T-cell (primary cell): Measurements from ENCODE around the gene IL1A. TPM values are rescaled to one million over a fixed set of nuclear protein-coding genes. Genes with fewer than 3 reads are reported as not detected.
A peak's percentile ranks its signal among the peaks of the same experiment; 100 is the strongest.

Experiments used
- ATAC-seq, 4 experiments: fragments of 200-7000 bp in 3 of 4; fragments of 150-1000 bp in 1 of 4; cut with Tn5 transposase; replicated peaks in 1 of 4; 1 replicate in 3 of 4; 2 replicates in 1 of 4; pipeline ENCODE4 v1.10.0; 2021; ENCODE audit warnings: moderate library complexity in 3 of 4, mild to moderate bottlenecking in 2 of 4, moderate number of reproducible peaks in 1 of 4
- CTCF ChIA-PET, 2 donors: fragments of 300-600 bp; sonication (Branson Sonifier 250); formaldehyde crosslinking; loops; one replicate each; lab custom pipeline; 2022; ENCODE audit warnings: antibody characterized with exemption in 2 of 2; lab: Charles Lee
- POLR2A ChIA-PET, 2 donors: fragments of 300-600 bp; sonication (Branson Sonifier 250); formaldehyde crosslinking; loops; one replicate each; lab custom pipeline; 2022; ENCODE audit warnings: antibody characterized with exemption in 2 of 2; lab: Charles Lee
- DNase-seq, 35 experiments: peaks; one replicate each; pipeline versions ENCODE4 v3.0.0 to v3.0.0-alpha.2; 2013 to 2023
- H3K27ac ChIP-seq: one replicate; pipeline ENCODE4 v1.5.1; 2013; ENCODE audit warnings: low read length
- H3K27me3 ChIP-seq, 2 experiments: replicated peaks in 1 of 2; 1 replicate in 1 of 2; 2 replicates in 1 of 2; pipeline versions ENCODE4 v1.6.1 to v1.7.0; 2013; ENCODE audit warnings: low read length in 1 of 2, mixed read lengths in 1 of 2; ENCODE audit not compliant: control insufficient read depth in 2 of 2, insufficient read depth in 2 of 2; ENCODE audit errors: extremely low read depth in 1 of 2
- H3K36me3 ChIP-seq, 2 donors: 1 replicate in 1 of 2; 2 replicates in 1 of 2; pipeline versions ENCODE4 v1.6.1 to v1.7.0; 2013; ENCODE audit warnings: low read length in 1 of 2; ENCODE audit not compliant: control insufficient read depth in 2 of 2, insufficient read depth in 1 of 2; ENCODE audit errors: extremely low read depth in 1 of 2
- H3K4me1 ChIP-seq, 2 experiments: 1 replicate in 1 of 2; 2 replicates in 1 of 2; pipeline versions ENCODE4 v1.6.1 to v1.7.0; 2013; ENCODE audit warnings: low read length in 2 of 2, mixed read lengths in 1 of 2; ENCODE audit not compliant: insufficient read depth in 2 of 2, control insufficient read depth in 1 of 2; ENCODE audit errors: extremely low read depth in 1 of 2
- H3K4me3 ChIP-seq, 2 donors: 1 replicate in 1 of 2; 2 replicates in 1 of 2; pipeline versions ENCODE4 v1.5.1 to v1.7.0; 2013; ENCODE audit warnings: mild to moderate bottlenecking in 2 of 2, low read length in 1 of 2, moderate library complexity in 1 of 2; ENCODE audit not compliant: control insufficient read depth in 1 of 2; ENCODE audit errors: extremely low read depth in 1 of 2
- H3K9me3 ChIP-seq: 2 replicates; pipeline ENCODE4 v1.7.0; 2013
- H3K27ac Mint-ChIP-seq, 2 donors: one replicate each; pipeline ENCODE4 v1.8.0; 2020 to 2021; ENCODE audit warnings: mild to moderate bottlenecking in 2 of 2, mixed read lengths in 2 of 2
- H3K27me3 Mint-ChIP-seq, 2 donors: one replicate each; pipeline ENCODE4 v1.8.0; 2021 to 2022; ENCODE audit warnings: mixed read lengths in 2 of 2
- H3K36me3 Mint-ChIP-seq: one replicate; pipeline ENCODE4 v1.8.0; 2021; ENCODE audit warnings: mixed read lengths
- H3K4me1 Mint-ChIP-seq, 3 donors: one replicate each; pipeline ENCODE4 v1.8.0; 2020 to 2022; ENCODE audit warnings: mixed read lengths in 3 of 3, mild to moderate bottlenecking in 1 of 3
- H3K4me3 Mint-ChIP-seq, 3 donors: one replicate each; pipeline ENCODE4 v1.8.0; 2020 to 2022; ENCODE audit warnings: mild to moderate bottlenecking in 3 of 3, mixed read lengths in 3 of 3, moderate library complexity in 3 of 3
- H3K9me3 Mint-ChIP-seq, 3 donors: one replicate each; pipeline ENCODE4 v1.8.0; 2020 to 2022; ENCODE audit warnings: mixed read lengths in 3 of 3
- WGBS: methylation state at CpG from one replicate; pipeline ENCODE4 v1.1.5; 2013; ENCODE audit warnings: missing lambda C conversion rate; ENCODE audit not compliant: insufficient coverage; 5-methylcytosine and 5-hydroxymethylcytosine counted together
- total RNA-seq, 35 experiments: library from RNA in 6 of 35; stranded (reverse) in 6 of 35; fragments of 120-200 nt in 1 of 35; gene quantifications; one replicate each; pipeline versions ENCODE4 v1.2.1 to v1.2.4 and lab custom pipeline; 2013 to 2026

The IL1A gene
- total RNA-seq, 5 donors from 2014 or later (not counting 1 experiment from before 2014, with no cell fraction given), result 0.12 TPM; not detected in 4

DNA sequence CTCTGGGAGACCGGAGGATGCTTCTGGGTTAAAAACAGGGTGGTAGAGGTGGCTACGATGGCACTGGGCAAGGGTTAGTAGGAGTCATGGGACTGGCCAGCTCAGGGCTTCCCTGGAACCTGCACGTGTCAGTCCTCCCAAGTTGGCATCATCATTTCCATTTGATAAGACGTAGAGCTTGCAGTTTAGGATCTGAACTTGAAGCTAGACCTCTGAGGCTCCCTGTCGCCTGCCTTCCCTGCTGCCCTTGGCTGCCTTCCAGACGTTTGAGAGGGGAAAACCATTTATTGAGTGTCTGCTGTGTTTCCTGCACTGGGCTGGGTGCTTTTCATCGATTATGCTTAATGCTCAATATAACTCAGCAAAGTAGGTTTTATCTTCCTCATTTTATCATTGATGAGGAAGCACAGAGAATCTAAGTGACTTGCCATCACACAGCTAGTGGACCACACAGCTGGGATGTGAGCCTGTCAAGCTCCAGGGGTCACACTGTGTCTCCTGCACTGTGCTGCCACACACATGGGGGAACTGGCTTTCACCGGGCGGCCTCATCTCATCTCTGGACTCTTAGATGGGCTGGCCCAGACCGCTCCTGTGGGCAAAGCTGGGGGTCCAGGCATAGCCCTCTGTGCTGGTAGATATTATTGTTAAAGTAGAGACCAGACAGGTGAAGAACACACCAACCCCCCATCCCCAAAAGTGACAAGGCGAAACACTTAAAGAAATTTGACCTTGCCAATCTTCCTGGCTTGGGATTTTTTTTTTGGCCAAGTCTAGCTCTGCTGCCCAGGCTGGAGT, 55.7 kb downstream of the IL1A start:
- Mint-ChIP-seq H3K4me1 (peaks cover 5 to 8% (median 5%) of the 10 kb centered on the region in 3 donors), H3K4me3 (no peak overlapping the region), H3K9me3 (no peaks in the 10 kb centered on the region), H3K27me3 (peaks cover 0 to 4% of the 10 kb centered on the region in 2 donors), H3K27ac (no peak overlapping the region), H3K36me3 (no peaks in the 10 kb centered on the region)
- CTCF ChIA-PET, result interaction anchor here (0.6 to 5.6 kb wide), 11 partner anchors 12 to 163 kb away, joined by 3 to 38 read pairs (median 3); no protein-coding TSS in a partner anchor
- Histone ChIP-seq H3K4me1 (peaks cover 0 to 9% of the 10 kb centered on the region in 2 experiments), H3K36me3 (no peaks in the 10 kb centered on the region), H3K4me3 (no peak overlapping the region), H3K27me3 (peaks cover 0 to 31% of the 10 kb centered on the region in 2 experiments), H3K9me3 (no peaks in the 10 kb centered on the region), H3K27ac (no peak overlapping the region)
- DNase-seq (no peak), ATAC-seq (no peak)
- POLR2A ChIA-PET, result no interaction called here
- 44% methylated on average over 5 of the region's 11 CpGs for WGBS

DNA sequence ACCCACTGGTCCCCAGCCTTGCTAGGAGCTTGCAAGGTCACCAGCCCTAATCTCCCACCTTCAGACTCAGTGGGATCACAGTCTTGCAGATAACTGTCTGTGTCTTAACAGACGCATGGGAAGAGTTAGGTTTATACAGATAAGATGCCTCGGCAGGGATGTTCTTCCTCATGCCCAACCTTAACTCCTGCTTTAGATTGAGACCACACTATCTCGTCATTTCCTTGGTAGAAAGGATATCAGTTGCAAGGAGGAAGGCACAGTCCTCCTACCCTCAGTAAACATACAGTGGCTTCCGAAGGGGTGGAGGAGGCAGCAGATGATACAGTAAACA, 56.3 kb downstream of the IL1A start:
- H3K36me3 Mint-ChIP-seq, result no peaks in the 10 kb centered on the region
- H3K27me3 Mint-ChIP-seq, result peaks cover 0 to 4% of the 10 kb centered on the region in 2 donors
- no peak for ATAC-seq
- no peak for DNase-seq
- POLR2A ChIA-PET, result no interaction called here
- H3K9me3 Mint-ChIP-seq, result no peaks in the 10 kb centered on the region
- Histone ChIP-seq H3K4me3 (no peak overlapping the region), H3K27me3 (peaks cover 0 to 31% of the 10 kb centered on the region in 2 experiments), H3K36me3 (no peaks in the 10 kb centered on the region), H3K4me1 (peaks cover 0 to 9% of the 10 kb centered on the region in 2 experiments), H3K9me3 (no peaks in the 10 kb centered on the region), H3K27ac (no peak overlapping the region)
- H3K27ac Mint-ChIP-seq, result no peak overlapping the region
- peaks cover 5 to 8% (median 5%) of the 10 kb centered on the region in 3 donors for H3K4me1 Mint-ChIP-seq
- H3K4me3 Mint-ChIP-seq, result no peak overlapping the region
- WGBS, result no CpG with 5 or more reads among the region's 4 CpGs
- CTCF ChIA-PET, result interaction anchor here (0.6 to 5.6 kb wide), 7 partner anchors 12 to 128 kb away, joined by 3 to 38 read pairs (median 4); no protein-coding TSS in a partner anchor

DNA sequence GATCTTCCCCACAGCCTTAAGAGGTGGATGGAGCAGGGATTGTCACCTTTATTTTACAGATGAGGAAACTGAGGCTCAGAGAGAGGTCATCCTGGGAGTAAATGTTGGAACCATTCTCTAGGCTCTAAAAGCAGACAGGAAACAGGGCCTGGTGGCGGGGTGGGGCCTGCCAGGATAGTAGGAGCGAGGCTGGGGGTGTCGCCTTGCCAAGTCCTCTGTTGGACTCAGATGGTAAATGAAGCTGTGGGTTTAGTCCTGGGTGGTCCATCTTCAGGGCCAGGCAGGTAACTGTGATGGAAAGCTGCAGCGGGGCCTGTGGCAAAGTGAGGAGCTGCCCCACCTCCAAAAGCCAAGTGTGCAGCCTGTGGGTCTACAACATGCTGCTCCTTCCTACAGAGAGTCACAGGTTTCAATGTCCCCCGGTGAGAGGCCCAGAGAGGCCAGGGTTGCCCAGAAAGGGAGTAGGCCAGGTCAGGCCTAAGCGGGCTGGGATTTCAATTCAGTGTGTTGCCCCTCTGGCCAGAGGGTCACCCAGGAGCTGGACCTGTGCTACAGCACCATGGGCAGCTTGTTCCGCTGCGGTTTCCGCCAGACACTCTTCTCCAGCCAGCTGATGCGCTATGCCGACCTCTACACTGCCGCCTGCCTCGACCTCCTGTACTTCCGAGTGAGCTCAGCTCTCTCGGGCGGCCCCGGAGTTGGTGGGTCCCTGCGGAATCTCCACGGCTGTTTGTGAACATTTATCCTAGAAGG, 56.8 kb downstream of the IL1A start:
- Mint-ChIP-seq H3K27ac (no peak overlapping the region), H3K4me1 (peaks cover 5 to 8% (median 5%) of the 10 kb centered on the region in 3 donors), H3K36me3 (no peaks in the 10 kb centered on the region), H3K9me3 (no peaks in the 10 kb centered on the region), H3K27me3 (peaks cover 0 to 4% of the 10 kb centered on the region in 2 donors), H3K4me3 (no peak overlapping the region)
- H3K9me3 ChIP-seq, result no peaks in the 10 kb centered on the region
- CTCF ChIA-PET, result interaction anchor here (0.6 to 5.6 kb wide), 11 partner anchors 10 to 411 kb away, joined by 3 to 38 read pairs (median 5); no protein-coding TSS in a partner anchor
- DNase-seq (no peak), ATAC-seq (no peak)
- WGBS, result 82% methylated on average over 15 of the region's 19 CpGs
- no peaks in the 10 kb centered on the region for H3K36me3 ChIP-seq
- POLR2A ChIA-PET, result no interaction called here
- H3K4me1 ChIP-seq, result peaks cover 0 to 9% of the 10 kb centered on the region in 2 experiments
- no peak overlapping the region for H3K27ac ChIP-seq
- H3K27me3 ChIP-seq, result peaks cover 0 to 31% of the 10 kb centered on the region in 2 experiments
- no peak overlapping the region for H3K4me3 ChIP-seq

DNA sequence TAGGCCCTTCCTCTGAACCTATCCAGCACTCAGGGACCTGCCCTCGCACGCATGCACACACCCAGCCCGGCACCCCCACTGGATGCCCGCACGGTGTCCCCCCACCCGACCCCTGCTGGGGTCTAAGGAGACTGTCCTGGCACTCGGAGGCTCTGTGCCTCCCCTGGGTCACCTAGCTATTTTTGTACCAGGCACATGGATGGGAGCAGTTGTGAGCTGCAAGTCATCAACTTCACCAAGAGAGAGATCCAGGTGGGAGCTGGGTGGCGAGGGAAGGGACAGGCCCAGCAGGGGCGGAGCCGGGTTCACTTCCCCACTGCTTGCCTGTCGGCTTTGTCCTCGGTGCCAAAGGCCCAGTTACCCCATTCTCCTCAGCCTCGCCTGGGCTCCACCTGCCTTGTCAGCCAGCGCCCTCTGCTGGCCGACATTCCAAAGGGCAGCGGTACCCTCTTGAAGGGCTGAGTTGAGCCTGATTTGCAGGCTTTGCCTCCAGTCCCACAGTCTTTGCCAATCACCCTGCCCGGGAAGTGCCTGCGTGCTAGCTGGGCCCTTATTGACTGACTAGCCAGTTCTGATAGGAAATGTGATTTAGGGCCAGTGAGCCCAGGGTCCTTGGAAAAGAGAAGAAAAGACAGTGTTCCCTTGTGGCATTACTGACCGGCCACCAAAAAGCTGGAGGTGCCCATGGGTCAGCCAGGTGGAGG, 57.7 kb downstream of the IL1A start:
- Histone ChIP-seq H3K27ac (no peak overlapping the region), H3K36me3 (no peaks in the 10 kb centered on the region), H3K27me3 (peaks cover 0 to 35% of the 10 kb centered on the region in 2 experiments), H3K9me3 (no peaks in the 10 kb centered on the region), H3K4me1 (peaks cover 0 to 9% of the 10 kb centered on the region in 2 experiments), H3K4me3 (no peak overlapping the region)
- Mint-ChIP-seq H3K4me1 (peaks cover 5 to 8% (median 5%) of the 10 kb centered on the region in 3 donors), H3K36me3 (no peaks in the 10 kb centered on the region), H3K4me3 (no peak overlapping the region), H3K27ac (no peak overlapping the region), H3K9me3 (no peaks in the 10 kb centered on the region), H3K27me3 (peaks cover 0 to 4% of the 10 kb centered on the region in 2 donors)
- 14% methylated on average over 13 of the region's 19 CpGs for WGBS
- peak; percentile 65 to 92 (median 82) for DNase-seq
- ChIA-PET CTCF (interaction anchor here (0.6 to 5.6 kb wide), 12 partner anchors 10 to 411 kb away, joined by 3 to 38 read pairs (median 4); no protein-coding TSS in a partner anchor), POLR2A (interaction anchor here (0.6 kb wide), 2 partner anchors 19 to 243 kb away, joined by 4 read pairs; no protein-coding TSS in a partner anchor)
- peak; percentile 92 to 99 (median 96) for ATAC-seq

DNA sequence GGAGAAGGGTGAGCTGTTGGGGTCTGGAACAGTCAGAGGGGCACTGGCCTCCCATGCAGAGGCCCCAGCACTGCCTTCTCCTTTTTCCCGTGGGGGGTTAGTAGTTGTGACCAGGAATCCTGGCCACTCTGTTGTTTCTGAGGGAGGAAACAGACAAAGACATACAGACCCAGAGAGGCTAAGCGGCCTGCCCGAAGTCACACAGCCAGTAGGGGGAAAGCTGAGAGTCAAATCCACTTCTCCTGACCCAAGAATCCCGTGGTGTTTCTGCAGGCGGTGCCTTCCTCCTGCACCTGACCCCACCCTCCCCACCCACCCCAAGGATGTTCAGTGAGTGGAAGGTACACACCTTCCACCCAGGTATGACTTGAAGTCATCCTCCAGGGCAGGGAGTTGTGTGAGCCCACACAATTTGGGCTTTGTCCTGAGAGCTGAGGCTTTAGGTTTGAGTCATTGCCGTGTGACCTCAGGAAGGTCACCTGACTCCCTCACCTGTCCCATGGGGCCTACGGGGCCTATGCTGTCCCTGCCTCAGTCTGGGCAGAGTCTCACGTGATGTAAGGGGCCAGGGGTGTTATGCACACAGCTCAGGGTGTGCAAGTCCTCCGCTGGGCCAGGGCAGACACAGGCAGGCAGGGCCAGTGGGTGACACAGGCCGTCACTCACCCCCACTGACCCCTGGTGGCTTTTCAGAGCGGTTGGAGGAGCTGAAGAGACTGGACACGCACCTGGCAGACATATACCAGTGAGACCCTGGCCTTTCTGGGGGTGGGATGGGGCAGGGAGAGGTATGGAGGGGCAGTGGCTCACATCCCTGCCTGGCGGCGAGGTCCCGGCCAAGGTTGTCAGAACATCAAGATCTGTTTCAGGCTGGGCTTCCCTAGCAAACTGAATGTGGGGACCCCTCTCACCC, 58.5 kb downstream of the IL1A start:
- no peak overlapping the region for H3K4me3 Mint-ChIP-seq
- peaks cover 0 to 9% of the 10 kb centered on the region in 2 experiments for H3K4me1 ChIP-seq
- no peaks in the 10 kb centered on the region for H3K9me3 ChIP-seq
- H3K27ac Mint-ChIP-seq, result no peak overlapping the region
- H3K4me3 ChIP-seq, result no peak overlapping the region
- ATAC-seq, result no peak
- peaks cover 5 to 8% (median 5%) of the 10 kb centered on the region in 3 donors for H3K4me1 Mint-ChIP-seq
- H3K27ac ChIP-seq, result no peak overlapping the region
- WGBS, result 72% methylated on average over 7 of the region's 15 CpGs
- peaks cover 0 to 42% of the 10 kb centered on the region in 2 experiments for H3K27me3 ChIP-seq
- no peaks in the 10 kb centered on the region for H3K36me3 ChIP-seq
- peaks cover 3 to 7% of the 10 kb centered on the region in 2 donors for H3K27me3 Mint-ChIP-seq
- ChIA-PET POLR2A (interaction anchor here (0.6 kb wide), 2 partner anchors 18 to 101 kb away, joined by 3 to 4 read pairs; no protein-coding TSS in a partner anchor), CTCF (interaction anchor here (0.6 to 5.6 kb wide), 11 partner anchors 11 to 412 kb away, joined by 3 to 38 read pairs (median 4); no protein-coding TSS in a partner anchor)
- no peak for DNase-seq
- no peaks in the 10 kb centered on the region for H3K36me3 Mint-ChIP-seq
- no peaks in the 10 kb centered on the region for H3K9me3 Mint-ChIP-seq
